Raji (cell line): Measurements from ENCODE around the gene CCDC136.
A peak's percentile ranks its signal among the peaks of the same experiment; 100 is the strongest.

Experiments used
- POLR2A ChIP-seq: IDR thresholded peaks from 2 replicates; pipeline ENCODE4 v1.6.1; 2011; ENCODE audit warnings: low read depth, low read length, control low read depth; ENCODE audit not compliant: insufficient read depth

Gene CCDC136

DNA sequence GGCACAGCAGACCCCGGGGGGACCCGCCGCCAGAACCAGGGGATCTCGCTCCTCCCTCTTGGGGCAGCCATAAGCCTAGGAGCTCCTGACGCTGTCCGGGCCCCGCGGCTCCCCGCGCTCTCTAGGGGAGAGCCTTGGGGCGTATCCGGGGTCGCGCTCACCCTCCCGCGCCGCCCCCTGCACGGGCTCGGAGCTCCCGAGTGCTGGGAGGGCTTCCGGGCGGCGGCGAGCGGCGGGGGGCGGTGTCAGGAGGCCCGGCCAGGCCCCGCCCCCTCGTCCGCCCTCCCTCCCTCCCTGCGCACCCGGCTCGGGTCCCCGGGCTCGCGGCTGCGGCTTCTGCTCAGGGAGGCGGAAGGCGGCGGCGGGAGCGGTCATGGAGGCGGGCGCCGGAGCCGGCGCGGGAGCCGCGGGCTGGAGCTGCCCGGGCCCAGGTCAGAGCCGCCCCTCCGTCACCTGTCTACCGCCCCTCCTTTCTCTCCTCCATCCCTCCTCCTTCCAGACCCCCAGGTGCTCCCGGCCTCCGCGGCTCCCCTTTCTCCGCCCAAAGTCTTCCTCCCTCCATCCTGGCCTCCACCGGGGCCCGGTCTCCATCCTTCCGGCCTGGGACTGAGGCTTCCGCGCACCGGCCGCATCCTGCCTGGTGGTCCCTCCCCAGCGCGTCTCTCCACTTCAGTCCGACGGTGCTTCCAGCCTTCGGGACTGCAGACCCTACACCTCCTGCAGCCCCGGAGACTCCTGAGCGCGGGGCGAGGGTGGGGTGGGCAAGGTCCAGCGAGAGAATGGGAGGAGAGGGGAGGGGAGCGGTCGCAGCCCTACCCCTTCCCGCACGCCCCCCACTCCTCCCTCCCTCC is at the start of gene CCDC136:
TSS of gene CCDC136 (plus strand) at position 848 of the 851 bp plus-strand sequence. CDS start 444 bp downstream, outside the sequence.
- peak; percentile 67 for TF ChIP-seq POLR2A

DNA sequence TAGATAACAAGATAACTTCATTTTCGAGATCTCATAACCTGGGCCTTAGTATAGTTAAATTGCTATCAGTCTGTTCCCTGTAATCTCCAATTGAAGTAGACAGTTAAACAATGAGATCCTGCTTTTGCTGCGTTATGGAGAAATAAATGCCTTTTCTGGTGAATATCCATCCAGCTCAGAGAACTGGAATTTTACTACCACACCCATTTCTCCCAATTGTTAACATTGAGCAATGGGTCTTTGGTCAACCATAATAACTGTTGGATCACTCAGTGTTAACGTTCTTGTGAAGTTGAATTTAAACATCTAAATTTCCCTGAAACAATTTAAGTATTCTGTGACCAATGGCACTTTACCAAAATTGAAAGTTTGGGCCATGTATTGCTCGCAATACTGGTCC is 49.6 kb upstream of the CCDC136 start:
- no peak for TF ChIP-seq POLR2A

DNA sequence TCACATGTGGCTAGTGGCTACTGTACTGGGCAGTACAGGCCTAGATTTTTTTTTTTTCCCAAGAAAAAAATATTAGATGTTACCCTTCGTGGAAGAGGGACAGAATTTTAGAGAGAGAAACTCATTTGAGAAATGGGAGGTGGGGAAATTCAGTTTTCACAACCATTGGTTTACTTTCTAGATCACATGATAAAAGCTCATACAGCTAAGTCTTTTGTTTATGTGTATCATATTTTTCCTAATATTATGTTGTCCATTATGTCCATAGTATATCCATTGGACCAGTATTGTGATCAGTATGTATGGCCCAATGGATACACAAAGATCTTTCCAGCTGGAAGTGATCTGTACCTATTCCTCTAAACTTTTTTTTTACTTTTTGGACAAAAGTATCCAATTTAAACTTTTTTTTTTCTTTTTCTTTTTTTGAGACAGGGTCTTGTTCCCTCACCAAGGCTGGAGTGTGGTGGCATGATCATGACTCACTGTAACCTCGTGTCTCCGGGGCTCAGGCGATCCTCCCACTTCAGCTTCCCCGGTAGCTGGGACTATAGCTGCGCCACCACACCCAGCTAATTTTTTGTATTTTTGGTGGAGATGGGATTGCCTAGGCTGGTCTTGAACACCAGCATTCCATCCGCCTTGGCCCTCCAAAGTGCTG is 48.5 kb upstream of the CCDC136 start:
- TF ChIP-seq POLR2A: no peak

DNA sequence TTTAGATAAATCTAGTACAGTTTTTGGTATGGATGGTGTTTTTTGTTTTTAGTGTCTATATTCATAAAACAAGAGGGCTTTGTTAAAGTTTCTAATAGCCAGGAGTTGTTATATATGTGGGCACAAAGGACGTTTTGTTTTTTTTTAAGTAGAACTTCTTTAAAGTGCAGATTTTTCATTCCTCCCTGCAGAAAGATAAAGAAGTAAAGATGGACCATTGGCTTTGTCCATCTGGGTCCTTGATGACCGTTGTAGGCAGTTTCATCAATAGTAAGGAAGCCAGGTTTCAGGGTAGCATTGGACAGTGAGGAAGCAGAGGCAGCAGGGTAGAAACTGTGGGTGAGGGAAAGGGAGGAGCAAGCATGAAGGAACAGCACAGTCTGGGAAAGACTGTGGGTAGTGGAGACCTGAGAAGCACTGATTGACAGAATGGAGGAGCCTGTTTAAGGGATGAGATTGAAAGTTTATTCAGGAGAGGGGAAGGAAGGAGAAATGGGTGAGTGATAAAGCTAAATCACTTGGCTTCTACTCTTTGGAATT is 47.3 kb upstream of the CCDC136 start:
- no peak for TF ChIP-seq POLR2A

DNA sequence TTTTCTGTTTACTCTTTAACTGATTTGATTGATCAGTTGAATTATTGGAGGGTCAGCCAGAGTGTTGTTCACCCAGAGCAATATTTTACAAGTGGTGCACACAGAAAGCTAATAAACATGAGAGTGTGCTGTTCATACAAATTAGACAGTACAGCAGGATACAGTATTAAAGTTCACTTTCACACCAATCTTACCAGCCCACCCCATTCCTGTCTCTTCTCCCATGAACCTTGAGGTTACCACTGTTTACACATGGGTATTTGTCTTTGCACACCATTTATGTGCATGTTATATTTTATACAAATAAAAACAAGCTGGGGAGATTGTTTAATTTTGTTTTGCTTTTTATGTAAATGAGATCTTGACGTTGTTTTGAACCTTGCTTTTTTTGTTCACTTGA is 46.1 kb upstream of the CCDC136 start:
- TF ChIP-seq POLR2A: no peak

DNA sequence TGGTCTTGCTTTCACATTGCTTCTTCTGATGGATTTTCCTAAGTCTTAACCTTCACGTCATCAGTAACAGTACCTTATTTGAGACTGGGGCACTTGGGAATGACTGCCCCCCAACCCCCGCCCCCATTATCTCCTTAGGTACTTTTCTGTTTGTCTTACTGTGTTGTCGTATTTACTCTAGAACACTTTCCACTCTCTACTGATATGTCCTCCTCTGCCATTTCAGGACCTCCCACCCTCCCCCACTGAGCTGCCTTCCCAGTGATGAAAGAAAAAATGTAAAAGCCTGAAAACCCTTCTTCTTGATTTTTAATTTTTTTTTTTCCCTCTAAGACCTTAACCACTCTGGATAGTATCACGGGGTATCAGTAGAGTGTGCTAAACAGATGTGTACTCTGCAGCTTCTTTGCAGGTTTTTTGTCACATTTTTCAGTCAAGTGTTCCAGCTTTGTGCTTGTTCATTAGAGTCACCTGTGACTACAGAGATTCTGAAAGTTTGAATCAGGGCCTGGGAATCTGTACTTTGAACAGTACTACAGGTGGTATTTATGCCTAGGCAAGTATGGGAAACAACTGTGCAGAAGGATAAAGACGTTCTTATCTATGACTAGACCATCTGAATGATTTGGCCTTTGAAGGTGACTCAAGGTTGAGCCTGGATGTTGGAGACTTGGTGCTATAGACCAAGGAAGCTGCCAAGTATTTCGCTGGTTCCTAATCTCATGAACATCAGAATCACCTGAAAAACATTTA is 44.3 kb upstream of the CCDC136 start:
- TF ChIP-seq POLR2A: no peak

DNA sequence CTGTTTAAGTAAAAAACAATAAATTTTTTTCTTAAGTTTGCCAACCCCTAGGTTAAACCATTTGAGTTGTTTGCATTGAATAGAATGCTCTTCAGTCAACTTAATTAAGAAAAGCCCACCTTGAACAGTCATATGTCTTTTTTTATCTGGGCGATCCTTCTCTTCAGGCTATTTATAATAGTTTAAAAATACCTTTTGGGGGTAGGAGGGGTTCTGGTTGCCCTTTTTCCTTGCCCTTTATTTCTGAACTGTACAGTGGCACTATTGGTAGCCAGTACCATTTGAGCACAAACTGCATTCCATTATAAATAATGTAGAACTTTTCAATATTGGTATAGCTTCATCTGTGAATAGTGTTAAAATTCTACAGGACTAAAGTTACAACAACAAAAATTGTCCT is 39.5 kb upstream of the CCDC136 start:
- no peak for TF ChIP-seq POLR2A

DNA sequence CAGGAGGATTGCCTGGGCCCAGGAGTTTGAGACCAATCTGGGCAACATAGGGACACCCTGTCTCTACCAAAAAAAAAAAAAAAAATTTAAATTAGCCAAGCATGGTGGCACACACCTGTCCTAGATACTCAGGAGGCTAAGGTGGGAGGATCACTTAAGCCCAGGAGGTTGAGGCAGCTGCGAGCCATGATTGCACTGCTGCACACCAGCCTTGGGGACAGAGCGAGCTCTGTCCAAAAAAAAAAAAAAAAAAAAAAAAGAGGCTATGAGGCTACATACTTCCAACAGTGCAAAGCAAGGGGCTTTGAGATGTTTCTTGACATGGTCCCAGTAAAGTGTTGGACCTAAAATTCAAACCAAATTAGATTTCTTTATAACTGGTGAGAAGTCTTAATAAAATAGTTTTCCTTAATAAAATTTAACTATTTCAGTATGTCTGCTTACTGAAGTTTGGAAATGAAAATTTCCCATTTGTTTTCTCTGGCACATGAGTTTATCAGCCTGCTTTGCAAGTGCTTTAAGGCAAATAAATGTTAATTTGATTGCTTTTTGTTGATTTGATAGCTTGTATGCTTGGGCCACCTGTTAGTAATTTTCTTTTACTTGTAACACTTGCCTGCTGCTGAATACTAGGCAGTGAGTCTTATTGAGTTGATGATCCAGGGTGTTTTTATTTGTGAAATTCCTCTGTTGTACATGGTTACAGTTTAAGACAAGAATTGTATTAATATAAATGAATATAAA is 36.5 kb upstream of the CCDC136 start:
- TF ChIP-seq POLR2A: no peak

DNA sequence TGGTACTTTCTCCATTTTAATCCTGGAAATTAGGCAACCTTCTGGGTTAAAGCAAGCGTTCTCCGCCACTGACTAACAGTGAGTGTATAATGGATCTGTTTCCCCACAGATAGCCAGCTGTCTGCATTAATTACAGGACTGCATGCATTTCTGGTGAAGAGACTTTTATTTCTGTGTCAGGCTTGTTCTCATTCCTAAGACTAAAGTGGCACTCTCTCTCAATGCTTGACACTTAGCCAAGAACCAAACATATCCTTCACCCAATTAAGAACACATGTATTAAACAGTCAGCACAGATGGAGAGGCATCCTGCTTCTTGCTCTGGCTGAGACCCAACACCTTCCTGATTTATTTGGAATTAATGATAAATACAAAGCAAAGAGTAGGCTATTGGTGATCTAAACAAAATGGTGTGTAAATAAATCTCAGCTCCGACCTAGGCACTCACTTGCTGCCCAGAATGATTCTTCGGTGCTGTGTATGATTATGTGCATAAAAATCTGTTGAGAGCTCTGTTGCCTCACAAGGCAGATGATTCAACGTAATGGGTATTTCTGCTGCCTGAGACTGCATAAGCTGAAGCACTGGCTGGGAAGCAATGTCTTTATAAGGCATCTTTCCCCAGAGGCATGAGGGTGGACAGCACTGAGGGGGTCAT is 35.8 kb upstream of the CCDC136 start:
- TF ChIP-seq POLR2A: no peak

DNA sequence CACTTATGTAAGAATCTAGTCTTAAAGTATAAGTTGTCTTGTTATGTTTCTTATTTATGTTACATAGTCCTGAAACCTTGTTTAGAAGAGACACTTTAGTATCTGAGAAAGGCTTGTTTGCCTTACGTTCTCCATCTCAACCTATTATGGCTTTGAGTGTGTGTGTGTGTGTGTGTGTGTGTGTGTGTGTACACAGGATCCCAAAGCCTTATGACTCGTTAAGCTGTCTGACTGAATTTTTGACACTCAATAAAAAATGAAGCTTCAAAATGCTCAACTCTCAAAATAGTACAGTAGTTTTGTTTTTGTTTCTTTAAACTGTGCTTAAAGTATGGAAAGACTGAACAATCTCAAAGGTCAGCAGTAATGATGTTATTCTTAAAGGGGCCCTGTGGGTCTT is 34.6 kb upstream of the CCDC136 start:
- no peak for TF ChIP-seq POLR2A

DNA sequence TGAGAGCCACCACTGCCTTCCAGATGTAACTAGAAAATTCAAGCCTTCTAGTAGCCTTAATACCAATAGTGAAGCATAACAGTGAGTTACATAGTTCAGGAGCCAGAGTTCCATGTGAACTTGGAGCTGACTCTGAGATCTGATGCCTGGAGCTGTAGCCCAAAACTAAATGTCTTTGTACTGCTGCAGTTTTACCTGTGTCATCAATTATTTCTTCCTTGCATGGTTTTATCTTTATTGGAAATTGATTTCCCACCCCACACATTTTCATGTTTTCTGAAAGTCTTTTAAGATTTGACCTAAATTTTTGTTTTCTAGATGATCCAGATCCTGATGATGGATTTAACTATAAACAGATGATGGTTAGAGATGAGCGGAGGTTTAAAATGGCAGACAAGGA is 33.2 kb upstream of the CCDC136 start:
- TF ChIP-seq POLR2A: no peak

DNA sequence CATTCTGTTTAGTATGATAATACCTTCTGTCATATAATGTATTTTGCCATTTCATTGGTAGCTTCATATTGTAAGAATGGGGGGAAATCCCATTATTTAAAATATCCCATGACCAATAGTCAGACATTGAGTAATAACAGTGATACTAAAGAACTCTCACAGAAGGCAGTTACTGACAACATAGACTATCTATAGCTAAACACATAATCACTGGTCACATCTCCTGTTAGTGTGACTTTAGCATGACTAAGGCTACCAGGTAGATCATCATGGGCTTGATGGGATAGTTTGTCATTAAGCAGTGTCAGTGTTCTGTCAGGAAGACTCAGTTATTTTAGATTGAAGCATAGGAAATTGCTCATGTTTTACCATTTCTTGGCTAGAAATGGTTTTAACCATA is 32.5 kb upstream of the CCDC136 start:
- no peak for TF ChIP-seq POLR2A

DNA sequence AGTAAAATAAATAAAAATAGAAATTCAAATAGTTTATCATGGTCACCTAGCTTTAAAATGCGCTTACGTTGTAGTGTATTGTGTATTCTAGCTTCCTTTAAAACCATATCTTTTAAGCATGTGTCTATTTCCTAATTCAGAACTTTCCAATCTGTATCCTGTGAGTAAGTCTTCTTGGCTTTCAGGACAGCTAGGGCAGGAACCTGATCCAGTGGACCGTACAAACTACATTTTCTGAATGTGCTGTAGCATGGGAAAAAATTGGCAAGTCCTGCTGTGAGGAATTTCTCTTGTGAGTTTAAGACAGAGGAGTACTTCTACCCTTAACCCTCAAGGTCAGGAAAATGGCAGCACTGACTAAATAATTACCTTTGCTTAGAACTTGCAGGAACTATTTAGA is 28.2 kb upstream of the CCDC136 start:
- no peak for TF ChIP-seq POLR2A

DNA sequence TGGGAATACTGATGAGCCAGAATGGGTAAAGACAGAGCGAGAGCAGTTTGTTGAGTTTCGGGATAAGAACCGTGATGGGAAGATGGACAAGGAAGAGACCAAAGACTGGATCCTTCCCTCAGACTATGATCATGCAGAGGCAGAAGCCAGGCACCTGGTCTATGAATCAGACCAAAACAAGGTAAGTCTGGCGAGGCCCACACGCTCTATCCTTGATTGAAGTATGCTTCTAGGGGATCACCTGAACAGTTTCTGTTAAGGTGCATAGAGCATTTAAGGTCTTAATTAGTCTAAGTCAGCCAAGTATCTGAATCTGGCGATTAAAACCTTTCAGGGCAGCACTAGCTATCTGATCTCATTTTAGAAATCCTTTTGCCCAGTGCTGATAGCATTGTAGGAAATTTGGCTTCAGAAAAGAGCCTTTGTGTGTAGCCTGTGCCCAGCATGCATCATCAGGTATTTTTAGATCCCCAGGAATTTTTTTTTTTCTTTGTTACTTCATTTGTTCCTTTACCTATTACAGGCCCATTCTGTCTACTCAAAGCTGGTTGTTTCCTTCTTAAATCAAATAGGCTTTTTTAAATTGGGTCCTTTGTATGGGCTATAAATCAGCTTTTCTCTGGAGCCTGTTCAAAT is 24.2 kb upstream of the CCDC136 start:
- TF ChIP-seq POLR2A: no peak
